Lung (tissue), 12 donors: ENCODE measurements around the gene DNAI4. TPM values are rescaled to one million over a fixed set of nuclear protein-coding genes. Genes with fewer than 3 reads are reported as not detected.
"Not testable (repeated sequence)": the region's sequence is repeated elsewhere in the genome, so short reads cannot be mapped to it uniquely, and the experiment has no call there.

Source experiments
- ATAC-seq: fragments of 200-7000 bp; cut with Tn5 transposase; one replicate; pipeline ENCODE4 v1.9.1; 2020; ENCODE audit warnings: moderate number of reproducible peaks; ENCODE audit not compliant: insufficient read depth, low FRiP score
- DNase-seq, 3 donors: peaks; one replicate each; pipeline ENCODE4 v3.0.0-alpha.2; 2013 to 2017
- H3K27ac ChIP-seq, 2 donors: one replicate each; pipeline ENCODE4 v1.5.1; 2013; ENCODE audit warnings: mild to moderate bottlenecking in 2 of 2, moderate library complexity in 2 of 2, control low read depth in 1 of 2, inconsistent platforms in 1 of 2, low read depth in 1 of 2, low read length in 1 of 2
- H3K27me3 ChIP-seq, 3 donors: one replicate each; pipeline ENCODE4 v1.5.1; 2013; ENCODE audit warnings: low read length in 2 of 3; ENCODE audit not compliant: control insufficient read depth in 3 of 3, insufficient read depth in 3 of 3
- H3K36me3 ChIP-seq, 4 donors: one replicate each; pipeline ENCODE4 v1.5.1; 2013; ENCODE audit warnings: low read length in 4 of 4, mild to moderate bottlenecking in 1 of 4, moderate library complexity in 1 of 4; ENCODE audit not compliant: control insufficient read depth in 4 of 4, insufficient read depth in 4 of 4
- H3K4me1 ChIP-seq, 5 donors: one replicate each; pipeline ENCODE4 v1.5.1; 2013; ENCODE audit warnings: low read length in 5 of 5, mild to moderate bottlenecking in 2 of 5, moderate library complexity in 1 of 5; ENCODE audit not compliant: control insufficient read depth in 5 of 5, insufficient read depth in 5 of 5
- H3K4me3 ChIP-seq: one replicate; pipeline ENCODE4 v1.5.1; 2013; ENCODE audit warnings: mild to moderate bottlenecking, control low read depth, moderate library complexity
- H3K9ac ChIP-seq, 2 donors: one replicate each; pipeline ENCODE4 v1.5.1; 2013; ENCODE audit warnings: low read length in 2 of 2, control low read depth in 1 of 2; ENCODE audit not compliant: insufficient read depth in 1 of 2
- H3K9me3 ChIP-seq, 4 donors: one replicate each; pipeline ENCODE4 v1.5.1; 2013; ENCODE audit warnings: low read length in 3 of 4, mild to moderate bottlenecking in 1 of 4, moderate library complexity in 1 of 4; ENCODE audit not compliant: control insufficient read depth in 4 of 4, insufficient read depth in 3 of 4
- CTCF ChIP-seq: IDR thresholded peaks from 2 replicates; pipeline ENCODE4 v1.5.1; 2012; ENCODE audit warnings: mild to moderate bottlenecking; ENCODE audit errors: control extremely low read depth, extremely low read depth
- WGBS, 2 donors: extraction: QIAGEN DNeasy Blood & Tissue Kit; methylation state at CpG; one replicate each; pipeline ENCODE4 v1.1.7; 2013; 5-methylcytosine and 5-hydroxymethylcytosine counted together
- polyA plus RNA-seq, 2 donors: library from polyadenylated mRNA; stranded (reverse); fragments of 200-250 nt; gene quantifications; one replicate each; pipeline ENCODE4 v1.2.1, GENCODE V29; 2013
- total RNA-seq, 2 donors: library from RNA; depleted of rRNA in 1 of 2; stranded (reverse); fragments of >200 nt in 1 of 2; gene quantifications; one replicate each; pipeline ENCODE4 v1.2.1, GENCODE V29; 2014 to 2021
- donor health status: control.
- donor health status: control.
- donor health status: Bipolar disorder and iron deficiency.
- donor health status: healthy.
- donor health status: DM: yes; HTN: yes; CAD: no.

The DNAI4 gene
- total and polyA plus RNA-seq, 4 donors, result 4.4 to 61.1 (median 15.5) TPM

GRCh38 chr1:66889030-66889429, 35.6 kb downstream of the DNAI4 start:
- WGBS, 2 donors, result 99 to 100% methylated on average over 1 of the region's 1 CpG
- no peak overlapping the region for H3K4me3 ChIP-seq
- no peak for TF ChIP-seq CTCF
- H3K9ac ChIP-seq, result no peak overlapping the region
- H3K9me3 ChIP-seq, result no peaks in the 10 kb centered on the region
- ATAC-seq, result no peak
- no peaks in the 10 kb centered on the region for H3K4me1 ChIP-seq
- H3K27me3 ChIP-seq, result no peaks in the 10 kb centered on the region
- no peaks in the 10 kb centered on the region for H3K36me3 ChIP-seq
- DNase-seq, result no peak
- no peak overlapping the region for H3K27ac ChIP-seq

- TF ChIP-seq CTCF, result no peak
- DNase-seq (no peak), ATAC-seq (no peak)
- no peaks in the 10 kb centered on the region for H3K27me3 ChIP-seq
- no peaks in the 10 kb centered on the region for H3K36me3 ChIP-seq
- 92% methylated on average over 1 of the region's 1 CpG for WGBS, 2 donors
- H3K4me1 ChIP-seq, result no peaks in the 10 kb centered on the region
- H3K27ac ChIP-seq, result no peak overlapping the region
- H3K4me3 ChIP-seq, result no peak overlapping the region
- no peak overlapping the region for H3K9ac ChIP-seq
- H3K9me3 ChIP-seq, result peaks cover 0 to 6% (median 0%) of the 10 kb centered on the region in 4 donors
Measured at GRCh38 chr1:66876664-66877063, 48.0 kb downstream of the DNAI4 start.

- Histone ChIP-seq H3K4me3 (no peak overlapping the region), H3K36me3 (no peaks in the 10 kb centered on the region), H3K27me3 (no peaks in the 10 kb centered on the region), H3K27ac (no peak overlapping the region), H3K9ac (no peak overlapping the region), H3K9me3 (no peaks in the 10 kb centered on the region), H3K4me1 (no peaks in the 10 kb centered on the region)
- ATAC-seq (no peak), DNase-seq (no peak)
- 88 to 94% methylated on average over 5 of the region's 5 CpGs for WGBS, 2 donors
- TF ChIP-seq CTCF, result no peak
Measured at GRCh38 chr1:66873111-66873510, 51.5 kb downstream of the DNAI4 start.

GRCh38 chr1:66872024-66872423, 52.6 kb downstream of the DNAI4 start:
- H3K9me3 ChIP-seq, H3K27me3 ChIP-seq, H3K36me3 ChIP-seq, H3K4me3 ChIP-seq, ATAC-seq, H3K4me1 ChIP-seq, H3K27ac ChIP-seq, DNase-seq, H3K9ac ChIP-seq: not testable (repeated sequence)
- 91 to 95% methylated on average over 7 of the region's 7 CpGs for WGBS, 2 donors
